HT1080 (cell line): Measurements from ENCODE around the gene SAMD11. TPM values are rescaled to one million over a fixed set of nuclear protein-coding genes. Genes with fewer than 3 reads are reported as not detected.
"Not testable (repeated sequence)": the region's sequence is repeated elsewhere in the genome, so short reads cannot be mapped to it uniquely, and the experiment has no call there.

Experiments used
- DNase-seq: peaks from one replicate; pipeline ENCODE4 v3.0.0-alpha.2; 2015; ENCODE audit warnings: low read depth
- total RNA-seq: library from RNA; depleted of rRNA; stranded (reverse); fragments of >200 nt; shearing (Covaris generic); gene quantifications from 2 replicates; pipeline ENCODE4 v1.2.3, GENCODE V29; 2014

The SAMD11 gene
- total RNA-seq, 1 experiment from 2014 or later: 0.50 TPM

DNA sequence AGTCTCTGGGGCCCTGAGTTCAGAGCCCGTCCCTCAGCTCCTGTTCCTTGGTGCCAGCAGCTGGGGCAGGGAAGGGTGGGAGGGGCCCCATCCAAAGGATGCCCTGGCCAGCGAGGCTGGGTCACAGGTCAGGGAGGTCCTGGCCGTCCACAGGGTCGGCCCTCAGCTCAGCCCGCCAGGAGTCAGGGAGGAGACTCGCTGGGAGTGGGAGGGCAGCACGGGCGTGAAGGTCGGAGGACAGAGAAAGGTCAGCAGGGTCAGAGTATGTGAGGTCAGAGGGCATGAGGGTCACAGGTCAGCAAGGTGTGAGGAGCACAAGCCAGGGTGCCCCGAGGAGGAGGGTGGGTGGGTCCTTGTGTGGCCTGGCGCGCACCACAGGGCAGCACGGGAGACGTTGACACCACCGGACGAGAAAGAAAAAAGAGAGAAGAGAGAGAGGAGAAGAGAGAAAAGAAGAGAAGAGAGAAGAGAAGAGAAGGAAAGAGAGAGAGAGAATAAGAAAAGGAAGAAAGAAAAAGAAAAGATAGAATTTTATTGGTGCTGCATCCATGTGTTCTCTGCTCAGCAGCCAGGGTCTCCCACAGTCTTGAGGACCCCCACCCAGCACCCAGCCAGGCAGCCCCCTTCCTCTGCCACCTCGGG lies 51.1 kb downstream of the SAMD11 start:
- DNase-seq: no peak

GRCh38 chr1:975365-975764 lies 51.6 kb downstream of the SAMD11 start:
- no peak for DNase-seq

DNA sequence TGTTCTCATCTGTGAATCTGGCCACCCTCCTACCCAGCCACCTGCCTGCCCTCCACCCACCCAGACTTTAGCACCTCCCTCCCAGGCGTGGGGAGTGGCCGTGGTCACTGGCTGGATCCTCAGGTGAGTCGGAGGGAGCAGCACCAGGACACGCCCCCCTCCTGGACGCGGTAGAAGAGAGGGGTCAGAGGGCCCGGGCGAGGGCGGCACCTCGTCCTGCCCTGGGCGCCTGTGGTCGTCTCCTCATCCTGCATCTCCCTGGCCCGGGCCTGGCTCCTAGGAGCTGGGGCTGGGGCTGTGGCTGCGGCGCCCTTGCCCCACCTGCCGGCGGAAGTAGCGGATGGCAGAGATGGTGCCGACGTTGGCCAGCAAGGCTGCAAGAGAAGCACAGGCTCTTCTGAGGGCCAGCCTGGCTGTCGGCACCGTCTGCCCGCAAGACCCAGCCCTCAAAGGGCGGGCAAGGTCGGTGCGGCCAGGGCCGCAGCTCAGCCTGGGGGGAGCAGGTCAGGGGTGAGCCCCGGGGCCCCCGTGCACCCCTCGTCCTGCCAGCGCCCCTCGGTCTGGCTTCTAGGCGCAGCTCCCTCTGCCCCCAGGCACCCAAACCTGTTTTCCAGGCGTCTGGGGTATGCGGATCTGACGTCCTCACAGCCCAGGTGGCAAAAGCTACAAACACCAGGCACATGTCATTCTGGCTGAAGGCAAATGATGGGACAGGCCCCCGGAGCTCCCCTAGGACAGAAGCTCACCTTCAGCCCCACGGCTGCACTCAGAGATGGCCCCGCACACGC lies 52.4 kb downstream of the SAMD11 start:
- DNase-seq: peak; percentile 83

- not testable (repeated sequence) for DNase-seq
These were observed 53.1 kb downstream of the SAMD11 start for GRCh38 chr1:976791-977190.

- DNase-seq: no peak
These were observed 54.5 kb downstream of the SAMD11 start for GRCh38 chr1:978069-978834.

GRCh38 chr1:978835-979743 lies 55.4 kb downstream of the SAMD11 start:
- DNase-seq: no peak

DNA sequence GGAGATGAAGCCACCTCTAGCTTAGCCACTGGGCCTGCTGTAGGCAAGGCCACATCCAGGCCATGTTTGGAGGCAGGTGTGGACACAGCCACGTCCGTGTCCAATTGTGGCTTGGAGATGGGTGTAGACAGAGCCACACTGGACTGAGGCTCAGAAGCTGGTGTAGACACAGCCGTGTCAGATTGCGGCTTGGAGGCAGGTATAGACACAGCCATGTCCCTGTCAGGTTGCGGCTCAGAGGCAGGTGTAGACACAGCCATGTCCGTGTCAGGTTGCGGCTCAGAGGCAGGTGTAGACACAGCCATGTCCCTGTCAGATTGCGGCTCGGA lies 56.0 kb downstream of the SAMD11 start:
- DNase-seq: no peak

DNA sequence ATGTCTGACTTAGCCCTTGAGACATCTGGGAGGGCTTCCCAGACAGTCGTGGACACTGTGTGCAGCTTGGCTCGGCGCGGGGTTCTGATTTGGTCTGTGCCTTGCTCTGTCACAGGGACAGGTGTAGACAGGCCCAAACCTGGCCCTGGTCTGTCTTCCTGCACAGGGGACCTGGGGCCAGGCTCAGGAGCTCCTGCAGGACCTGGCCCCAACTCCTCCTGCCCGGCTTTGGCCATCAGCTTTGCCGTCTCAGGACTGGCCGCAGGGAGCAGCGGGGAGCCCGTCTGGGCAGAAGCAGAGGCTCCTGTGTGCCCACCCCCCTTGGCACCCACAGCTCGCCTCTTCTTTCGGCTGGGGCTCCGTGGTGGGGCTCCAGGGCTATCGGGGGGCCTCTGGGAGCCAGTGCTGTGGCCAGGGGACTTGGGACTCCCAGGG lies 56.4 kb downstream of the SAMD11 start:
- DNase-seq: no peak

- DNase-seq: no peak
These were observed 57.1 kb downstream of the SAMD11 start for GRCh38 chr1:980602-981395.

DNA sequence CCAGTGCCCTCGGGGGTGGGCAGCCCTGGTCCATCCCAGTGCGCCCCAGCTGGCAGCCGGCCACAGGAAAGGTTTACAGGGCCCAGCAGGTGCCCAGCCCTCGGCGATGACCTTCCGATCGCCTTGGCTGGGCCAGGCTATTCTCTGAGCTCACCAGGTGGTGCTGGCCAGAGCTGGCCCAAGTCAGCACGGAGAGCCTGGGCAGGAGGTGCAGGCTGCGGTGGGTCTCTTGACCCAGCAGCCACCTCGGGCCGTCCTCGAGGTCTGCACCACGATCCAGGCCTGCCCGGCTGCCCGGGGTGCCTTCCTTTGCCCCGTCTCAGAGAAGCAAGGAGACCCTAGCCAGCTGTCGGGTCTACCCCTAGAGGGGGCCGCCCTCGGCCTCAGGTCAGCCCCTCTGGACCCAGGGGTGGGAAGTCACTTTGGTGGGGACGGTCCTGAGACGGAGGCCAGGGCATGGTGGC lies 57.8 kb downstream of the SAMD11 start:
- no peak for DNase-seq

DNA sequence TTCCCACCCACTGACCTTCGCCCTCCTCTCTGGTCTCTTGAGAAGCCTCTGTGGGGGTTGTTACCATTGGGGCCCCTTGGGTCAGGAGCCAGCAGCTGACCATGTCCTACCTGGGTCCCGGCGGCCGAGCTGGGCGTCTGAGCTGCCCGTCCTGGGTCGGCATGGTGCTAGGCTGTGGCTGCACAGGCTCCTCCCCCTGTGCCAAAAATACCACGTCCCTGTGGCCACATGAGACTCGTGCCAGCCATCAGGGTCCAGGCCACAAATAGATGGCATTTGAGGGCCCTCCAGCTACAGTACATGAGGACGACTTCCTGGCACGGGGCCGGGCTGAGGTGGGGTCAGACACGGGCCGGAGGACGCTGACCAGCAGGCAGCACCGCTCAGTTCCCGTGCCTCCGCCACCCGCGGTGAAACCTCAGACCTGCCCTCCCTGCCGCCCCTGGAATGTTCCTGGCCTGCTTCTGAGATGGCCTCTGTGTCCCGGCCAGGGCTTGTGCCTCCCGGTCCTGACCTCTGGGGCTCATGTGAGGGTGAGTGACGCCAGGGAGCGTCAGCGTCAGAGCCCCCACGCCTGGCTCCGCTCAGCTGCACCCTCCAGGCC lies 58.3 kb downstream of the SAMD11 start, which contains the start of gene PERM1:
Gene PERM1, minus strand, starts transcription at position 139 of the 604 bp plus-strand sequence. CDS start 1,064 bp downstream, outside the sequence.
- no peak for DNase-seq

- DNase-seq: no peak
These were observed 59.2 kb downstream of the SAMD11 start for GRCh38 chr1:982765-983436.

DNA sequence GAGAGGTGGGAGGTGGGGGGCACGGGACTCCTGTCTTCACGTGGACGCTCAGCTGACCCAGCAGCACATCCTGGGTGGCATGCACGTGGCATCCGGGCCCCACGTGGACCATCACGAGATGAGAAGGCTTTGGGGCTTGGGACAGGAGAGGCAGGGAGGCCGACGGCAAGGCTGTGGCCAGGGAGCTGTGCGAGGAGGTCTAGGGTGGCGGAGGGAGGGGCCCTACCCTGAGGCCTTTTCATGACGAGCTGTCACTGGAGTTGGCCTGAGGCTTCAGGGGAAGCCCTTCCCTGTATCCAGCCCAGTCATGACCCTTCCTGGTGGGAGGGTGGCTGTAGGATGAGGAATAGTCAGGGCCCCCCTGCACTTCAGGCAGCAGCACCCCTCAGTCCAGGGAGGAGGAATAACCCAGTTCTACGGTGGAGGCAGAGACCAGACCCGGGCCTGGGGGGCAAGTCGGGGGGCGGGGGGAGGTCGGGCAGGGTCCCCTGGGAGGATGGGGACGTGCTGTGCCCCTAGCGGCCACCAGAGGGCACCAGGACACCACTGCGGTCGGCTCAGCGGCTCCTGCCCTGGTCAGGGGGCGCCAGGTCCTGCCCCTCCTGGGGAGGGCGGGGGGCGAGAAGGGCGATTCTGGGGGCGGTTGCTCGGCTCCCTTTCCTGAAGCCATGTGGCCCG lies 60.2 kb downstream of the SAMD11 start:
- no peak for DNase-seq

DNA sequence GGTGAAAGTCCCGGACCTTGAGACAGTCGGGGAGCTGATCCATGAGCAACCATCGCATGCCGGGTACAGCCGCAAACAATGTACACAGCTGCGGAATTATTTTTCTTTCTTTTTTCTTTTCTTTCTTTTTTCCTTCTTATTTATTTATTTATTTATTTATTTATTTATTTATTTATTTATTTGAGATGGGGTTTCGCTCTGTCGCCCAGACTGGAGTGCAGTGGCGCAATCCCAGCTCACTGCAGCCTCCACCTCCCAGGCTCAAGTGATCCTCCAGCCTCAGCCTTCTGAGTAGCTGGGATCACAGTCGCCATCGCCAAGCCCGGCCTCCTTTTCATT lies 60.7 kb downstream of the SAMD11 start:
- DNase-seq: no peak

GRCh38 chr1:985126-985525 lies 61.4 kb downstream of the SAMD11 start:
- no peak for DNase-seq

DNA sequence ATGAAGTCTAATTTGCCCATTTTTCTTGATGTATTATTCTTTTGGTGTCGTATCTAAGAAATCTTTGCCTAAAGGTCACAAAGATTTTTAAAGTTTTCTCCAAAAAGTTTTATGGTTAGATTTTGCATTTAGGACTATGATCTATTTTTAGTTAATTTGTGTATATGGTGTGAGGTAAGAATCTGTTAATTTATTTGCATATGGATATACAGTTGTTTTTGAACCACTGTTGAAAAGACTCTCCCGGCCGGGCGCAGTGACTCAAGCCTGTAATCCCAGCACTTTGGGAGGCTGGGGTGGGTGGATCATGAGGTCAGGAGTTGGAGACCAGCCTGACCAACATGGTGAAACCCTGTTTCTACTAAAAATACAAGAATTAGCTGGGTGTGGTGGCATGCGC lies 64.3 kb downstream of the SAMD11 start:
- DNase-seq: not testable (repeated sequence)

DNA sequence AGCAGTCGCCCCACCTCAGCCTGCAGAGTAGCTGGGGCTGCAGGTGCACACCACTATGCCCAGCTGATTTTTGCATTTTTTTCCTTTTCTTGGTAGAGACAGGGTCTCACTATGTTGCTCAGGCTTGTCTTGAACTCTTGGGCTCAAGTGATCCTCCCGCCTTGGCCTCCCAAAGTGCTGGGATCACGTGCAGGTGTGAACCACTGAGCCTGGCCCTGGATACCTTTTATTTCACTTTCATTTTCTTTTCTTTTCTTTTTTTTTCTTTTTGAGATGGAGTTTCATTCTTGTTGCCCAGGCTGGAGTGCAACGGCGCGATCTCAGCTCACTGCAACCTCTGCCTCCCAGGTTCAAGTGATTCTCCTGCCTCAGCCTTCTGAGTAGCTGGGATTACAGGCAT lies 67.6 kb downstream of the SAMD11 start:
- not testable (repeated sequence) for DNase-seq

DNA sequence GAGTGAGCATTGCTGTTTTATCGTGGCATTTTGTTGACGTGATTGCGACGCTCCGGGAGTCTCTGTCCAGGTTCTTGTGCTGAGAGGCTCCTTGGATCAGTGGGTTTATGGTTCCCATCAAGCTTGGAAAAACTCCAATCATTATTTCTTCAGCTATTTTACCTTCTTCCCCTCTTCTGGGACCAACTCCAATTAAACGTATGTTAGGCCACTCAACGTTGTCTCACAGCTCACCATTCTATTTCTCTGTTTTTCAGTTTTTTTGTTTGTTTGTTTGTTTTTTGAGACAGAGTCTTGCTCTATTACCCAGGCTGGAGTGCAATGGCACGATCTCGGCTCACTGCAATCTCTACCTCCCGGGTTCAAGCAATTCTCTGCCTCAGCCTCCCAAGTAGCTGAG lies 68.2 kb downstream of the SAMD11 start:
- no peak for DNase-seq

GRCh38 chr1:992362-992761 lies 68.6 kb downstream of the SAMD11 start:
- no peak for DNase-seq
